Liver (tissue), 9 donors: Measurements from ENCODE around the gene UVSSA. TPM values are rescaled to one million over a fixed set of nuclear protein-coding genes. Genes with fewer than 3 reads are reported as not detected.

ENCODE experiments used
- DNase-seq: peaks from one replicate; pipeline ENCODE4 v3.0.0-alpha.2; 2017; ENCODE audit warnings: low spot score
- H3K27ac ChIP-seq, 2 donors: one replicate each; pipeline ENCODE4 v1.7.0; 2013; ENCODE audit warnings: inconsistent platforms in 2 of 2, low read length in 2 of 2, control low read depth in 1 of 2, low read depth in 1 of 2, mild to moderate bottlenecking in 1 of 2
- H3K27me3 ChIP-seq, 4 donors: one replicate each; pipeline versions ENCODE4 v1.6.1 to v1.7.0; 2013; ENCODE audit warnings: low read length in 3 of 4, inconsistent platforms in 1 of 4, mild to moderate bottlenecking in 1 of 4, moderate library complexity in 1 of 4; ENCODE audit not compliant: control insufficient read depth in 4 of 4, insufficient read depth in 4 of 4
- H3K36me3 ChIP-seq, 4 donors: one replicate each; pipeline versions ENCODE4 v1.6.1 to v1.7.0; 2013; ENCODE audit warnings: low read length in 3 of 4, mild to moderate bottlenecking in 3 of 4, low read depth in 1 of 4, moderate library complexity in 1 of 4; ENCODE audit not compliant: control insufficient read depth in 4 of 4, insufficient read depth in 3 of 4
- H3K4me1 ChIP-seq, 4 donors: one replicate each; pipeline versions ENCODE4 v1.6.1 to v1.7.0; 2013; ENCODE audit warnings: low read length in 3 of 4, mild to moderate bottlenecking in 3 of 4, moderate library complexity in 1 of 4; ENCODE audit not compliant: control insufficient read depth in 4 of 4, insufficient read depth in 4 of 4
- H3K4me3 ChIP-seq, 3 donors: one replicate each; pipeline versions ENCODE4 v1.6.1 to v1.7.0; 2013; ENCODE audit warnings: low read length in 3 of 3, control low read depth in 1 of 3, low read depth in 1 of 3, mild to moderate bottlenecking in 1 of 3
- H3K9ac ChIP-seq, 2 donors: one replicate each; pipeline ENCODE4 v1.7.0; 2013; ENCODE audit warnings: low read length in 2 of 2, mild to moderate bottlenecking in 2 of 2, moderate library complexity in 2 of 2, control low read depth in 1 of 2, low read depth in 1 of 2
- H3K9me3 ChIP-seq, 4 donors: one replicate each; pipeline versions ENCODE4 v1.6.1 to v1.7.0; 2013; ENCODE audit warnings: low read length in 3 of 4; ENCODE audit not compliant: control insufficient read depth in 4 of 4
- EGR1 ChIP-seq, 2 donors: IDR thresholded peaks; 2 replicates each; pipeline ENCODE4 v1.6.1; 2016 to 2018; ENCODE audit warnings: antibody characterized with exemption in 2 of 2, low read depth in 2 of 2
- FOXA1 ChIP-seq: IDR thresholded peaks from 2 replicates; pipeline ENCODE4 v1.6.1; 2016; ENCODE audit warnings: antibody characterized with exemption
- FOXA2 ChIP-seq: IDR thresholded peaks from 2 replicates; pipeline ENCODE4 v1.6.1; 2016; ENCODE audit warnings: antibody characterized with exemption
- GABPA ChIP-seq, 2 donors: IDR thresholded peaks in 1 of 2; conservative IDR thresholded peaks in 1 of 2; 2 replicates each; pipeline ENCODE4 v1.6.1; 2016; ENCODE audit warnings: antibody characterized with exemption in 2 of 2, mild to moderate bottlenecking in 1 of 2, moderate library complexity in 1 of 2
- HNF4A ChIP-seq, 2 donors: conservative IDR thresholded peaks; 2 replicates each; pipeline ENCODE4 v1.6.1; 2016; ENCODE audit warnings: antibody characterized with exemption in 2 of 2, mild to moderate bottlenecking in 2 of 2
- HNF4G ChIP-seq: IDR thresholded peaks from 2 replicates; pipeline ENCODE4 v1.6.1; 2016; ENCODE audit warnings: antibody characterized with exemption
- JUND ChIP-seq, 2 donors: IDR thresholded peaks; 2 replicates each; pipeline ENCODE4 v1.6.1; 2016; ENCODE audit warnings: antibody characterized with exemption in 2 of 2
- RAD21 ChIP-seq, 2 donors: IDR thresholded peaks; 2 replicates each; pipeline ENCODE4 v1.6.1; 2016; ENCODE audit warnings: antibody characterized with exemption in 2 of 2, mild to moderate bottlenecking in 2 of 2
- REST ChIP-seq: IDR thresholded peaks from 2 replicates; pipeline ENCODE4 v1.6.1; 2016; ENCODE audit warnings: antibody characterized with exemption, mild to moderate bottlenecking
- RXRA ChIP-seq, 2 donors: IDR thresholded peaks; 2 replicates each; pipeline ENCODE4 v1.6.1; 2017 to 2018; ENCODE audit warnings: antibody characterized with exemption in 2 of 2, mild to moderate bottlenecking in 1 of 2
- YY1 ChIP-seq: IDR thresholded peaks from 2 replicates; pipeline ENCODE4 v1.6.1; 2016; ENCODE audit warnings: antibody characterized with exemption, mild to moderate bottlenecking
- WGBS: extraction: QIAGEN DNeasy Blood & Tissue Kit; methylation state at CpG from one replicate; pipeline ENCODE4 v1.1.7; 2013; 5-methylcytosine and 5-hydroxymethylcytosine counted together
- polyA plus RNA-seq, 2 donors: library from polyadenylated mRNA; stranded (reverse) in 1 of 2; unstranded in 1 of 2; fragments of 200-250 nt in 1 of 2; fragments of >200 nt in 1 of 2; fragmentation: Nextera tagmentation in 1 of 2; extraction: Ambion mirVana in 1 of 2; gene quantifications; one replicate each; pipeline versions ENCODE4 v1.2.1 to v1.2.3, GENCODE V29; 2013 to 2015
- total RNA-seq, 2 donors: library from RNA; depleted of rRNA; stranded (reverse); fragments of >200 nt; gene quantifications; one replicate each; pipeline ENCODE4 v1.2.3, GENCODE V29; 2014
- TF ChIP-seq, protein P1 (sequence below): IDR thresholded peaks from 2 replicates; pipeline ENCODE4 v1.6.1; 2016; ENCODE audit warnings: antibody characterized with exemption
- TF ChIP-seq, protein P2 (sequence below): IDR thresholded peaks from 2 replicates; pipeline ENCODE4 v1.6.1; 2016; ENCODE audit warnings: antibody characterized with exemption
- TF ChIP-seq, protein P3 (sequence below): fragments of 150-350 bp; IDR thresholded peaks from 2 replicates; pipeline ENCODE4 v1.5.1; 2017; ENCODE audit warnings: improper control_type of control experiment, low read depth, low read length; ENCODE audit not compliant: missing input control
- donor health status: healthy.
- donor health status: healthy.
- donor health status: healthy.
- donor health status: healthy.
- donor health status: healthy.

UVSSA gene
- total and polyA plus RNA-seq, 4 donors: 2.2 to 18.3 (median 3.6) TPM

GRCh38 chr4:1317177-1318045, 29.6 kb upstream of the UVSSA start:
- peaks cover 11 to 55% (median 30%) of the 10 kb centered on the region in 4 donors for H3K36me3 ChIP-seq
- H3K27ac ChIP-seq: no peak overlapping the region
- WGBS: 97% methylated on average over 29 of the region's 29 CpGs
- no peak overlapping the region for H3K4me3 ChIP-seq
- no peaks in the 10 kb centered on the region for H3K9me3 ChIP-seq
- H3K9ac ChIP-seq: no peak overlapping the region
- no peaks in the 10 kb centered on the region for H3K27me3 ChIP-seq
- H3K4me1 ChIP-seq: no peaks in the 10 kb centered on the region
- no peak for DNase-seq
- TF ChIP-seq GABPA (IDR thresholded peaks at IDR 0.05 in 1 of 2, conservative IDR thresholded peaks at IDR 0.05 in 1 of 2) (no peak), JUND (IDR thresholded peaks at IDR 0.05) (no peak), YY1 (no peak), HNF4A (conservative IDR thresholded peaks at IDR 0.05) (no peak)
- TF ChIP-seq, protein P1, sequence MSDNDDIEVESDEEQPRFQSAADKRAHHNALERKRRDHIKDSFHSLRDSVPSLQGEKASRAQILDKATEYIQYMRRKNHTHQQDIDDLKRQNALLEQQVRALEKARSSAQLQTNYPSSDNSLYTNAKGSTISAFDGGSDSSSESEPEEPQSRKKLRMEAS: no peak
- TF ChIP-seq, protein P2, sequence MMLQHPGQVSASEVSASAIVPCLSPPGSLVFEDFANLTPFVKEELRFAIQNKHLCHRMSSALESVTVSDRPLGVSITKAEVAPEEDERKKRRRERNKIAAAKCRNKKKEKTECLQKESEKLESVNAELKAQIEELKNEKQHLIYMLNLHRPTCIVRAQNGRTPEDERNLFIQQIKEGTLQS: no peak
- TF ChIP-seq, protein P3, sequence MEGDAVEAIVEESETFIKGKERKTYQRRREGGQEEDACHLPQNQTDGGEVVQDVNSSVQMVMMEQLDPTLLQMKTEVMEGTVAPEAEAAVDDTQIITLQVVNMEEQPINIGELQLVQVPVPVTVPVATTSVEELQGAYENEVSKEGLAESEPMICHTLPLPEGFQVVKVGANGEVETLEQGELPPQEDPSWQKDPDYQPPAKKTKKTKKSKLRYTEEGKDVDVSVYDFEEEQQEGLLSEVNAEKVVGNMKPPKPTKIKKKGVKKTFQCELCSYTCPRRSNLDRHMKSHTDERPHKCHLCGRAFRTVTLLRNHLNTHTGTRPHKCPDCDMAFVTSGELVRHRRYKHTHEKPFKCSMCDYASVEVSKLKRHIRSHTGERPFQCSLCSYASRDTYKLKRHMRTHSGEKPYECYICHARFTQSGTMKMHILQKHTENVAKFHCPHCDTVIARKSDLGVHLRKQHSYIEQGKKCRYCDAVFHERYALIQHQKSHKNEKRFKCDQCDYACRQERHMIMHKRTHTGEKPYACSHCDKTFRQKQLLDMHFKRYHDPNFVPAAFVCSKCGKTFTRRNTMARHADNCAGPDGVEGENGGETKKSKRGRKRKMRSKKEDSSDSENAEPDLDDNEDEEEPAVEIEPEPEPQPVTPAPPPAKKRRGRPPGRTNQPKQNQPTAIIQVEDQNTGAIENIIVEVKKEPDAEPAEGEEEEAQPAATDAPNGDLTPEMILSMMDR: no peak

DNA sequence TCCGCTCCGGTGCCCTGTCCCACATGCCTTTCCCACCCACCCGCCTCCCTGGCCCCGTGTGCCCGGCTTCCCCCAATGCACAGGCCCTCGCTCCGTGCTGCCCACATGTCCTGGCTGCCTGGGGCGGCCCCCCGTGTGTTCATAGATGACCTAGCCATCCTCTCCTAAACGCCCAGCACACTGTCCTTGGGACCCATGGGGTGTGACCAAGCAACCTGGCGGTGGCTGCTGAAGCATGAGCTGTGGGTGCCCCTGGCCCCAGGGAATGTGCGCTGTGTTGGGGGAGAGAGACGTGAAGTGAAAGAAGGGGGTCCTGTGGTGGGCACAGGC, 29.0 kb upstream of the UVSSA start:
- Histone ChIP-seq H3K36me3 (peaks cover 11 to 52% (median 28%) of the 10 kb centered on the region in 4 donors), H3K9me3 (no peaks in the 10 kb centered on the region), H3K4me1 (no peaks in the 10 kb centered on the region), H3K4me3 (no peak overlapping the region), H3K9ac (no peak overlapping the region), H3K27ac (no peak overlapping the region), H3K27me3 (no peaks in the 10 kb centered on the region)
- no peak for DNase-seq
- 98% methylated on average over 13 of the region's 13 CpGs for WGBS
- TF ChIP-seq RXRA (IDR thresholded peaks at IDR 0.05) (no peak), HNF4G (no peak), GABPA (IDR thresholded peaks at IDR 0.05 in 1 of 2, conservative IDR thresholded peaks at IDR 0.05 in 1 of 2) (no peak), JUND (IDR thresholded peaks at IDR 0.05) (no peak), FOXA2 (no peak), RAD21 (IDR thresholded peaks at IDR 0.05) (no peak), FOXA1 (no peak), HNF4A (conservative IDR thresholded peaks at IDR 0.05) (no peak), YY1 (no peak), REST (no peak), EGR1 (IDR thresholded peaks at IDR 0.05; ENCODE audit: low read depth in 2 of 2) (no peak)
- TF ChIP-seq, protein P3: no peak
- TF ChIP-seq, protein P1: no peak
